ENCODE measurements around the gene MAPT. TPM values are rescaled to one million over a fixed set of nuclear protein-coding genes. Genes with fewer than 3 reads are reported as not detected.

Gene MAPT
- total and polyA plus RNA-seq, 2 of the 13 experiments (the other 11 are each of a cell fraction or from before 2014, with no cell fraction given): 2.1 to 2.8 TPM

DNA sequence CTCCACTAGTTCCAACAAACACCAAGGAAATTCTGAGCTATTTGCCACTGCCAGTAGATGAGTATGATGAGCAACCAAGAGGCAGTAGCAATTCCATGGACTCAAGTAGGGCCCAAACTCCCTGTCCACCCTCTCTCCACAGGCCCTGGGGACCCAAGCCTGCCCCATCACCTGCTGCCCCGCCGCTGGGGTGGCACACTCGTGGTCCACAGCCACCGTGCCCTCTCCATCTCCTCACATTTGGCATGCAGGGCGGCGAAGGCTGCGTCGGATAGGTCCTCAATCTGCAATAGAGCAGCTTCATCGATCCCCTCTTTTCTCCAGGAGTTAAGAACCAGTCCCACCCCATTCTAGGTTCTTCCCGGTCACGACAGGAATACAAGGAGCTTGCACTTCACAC, 138.6 kb downstream of the MAPT start (continued):
- TF ChIP-seq SNAPC4 (CRISPR knock-in tag; IDR thresholded peaks at IDR 0.05) (no peak), RBM22 (optimal IDR thresholded peaks at IDR 0.05; ENCODE audit: low read length) (peak; percentile 17), JUN (CRISPR knock-in tag; IDR thresholded peaks at IDR 0.05) (no peak), NR3C1 (CRISPR knock-in tag; IDR thresholded peaks at IDR 0.05) (no peak), ZSCAN9 (CRISPR knock-in tag; IDR thresholded peaks at IDR 0.05; ENCODE audit: borderline replicate concordance) (no peak), IKZF1 (IDR thresholded peaks at IDR 0.05) (no peak), ATF6 (CRISPR knock-in tag; conservative IDR thresholded peaks at IDR 0.05) (no peak), AGO2 (optimal IDR thresholded peaks at IDR 0.05; ENCODE audit: low read depth, low read length) (peak; percentile 24), JUNB (CRISPR knock-in tag; IDR thresholded peaks at IDR 0.05; ENCODE audit: borderline replicate concordance) (no peak)
- TF ChIP-seq, protein P1, sequence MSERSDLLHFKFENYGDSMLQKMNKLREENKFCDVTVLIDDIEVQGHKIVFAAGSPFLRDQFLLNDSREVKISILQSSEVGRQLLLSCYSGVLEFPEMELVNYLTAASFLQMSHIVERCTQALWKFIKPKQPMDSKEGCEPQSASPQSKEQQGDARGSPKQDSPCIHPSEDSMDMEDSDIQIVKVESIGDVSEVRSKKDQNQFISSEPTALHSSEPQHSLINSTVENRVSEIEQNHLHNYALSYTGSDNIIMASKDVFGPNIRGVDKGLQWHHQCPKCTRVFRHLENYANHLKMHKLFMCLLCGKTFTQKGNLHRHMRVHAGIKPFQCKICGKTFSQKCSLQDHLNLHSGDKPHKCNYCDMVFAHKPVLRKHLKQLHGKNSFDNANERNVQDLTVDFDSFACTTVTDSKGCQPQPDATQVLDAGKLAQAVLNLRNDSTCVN (CRISPR knock-in tag; IDR thresholded peaks at IDR 0.05; ENCODE audit: borderline replicate concordance): no peak
- TF ChIP-seq, protein P2, sequence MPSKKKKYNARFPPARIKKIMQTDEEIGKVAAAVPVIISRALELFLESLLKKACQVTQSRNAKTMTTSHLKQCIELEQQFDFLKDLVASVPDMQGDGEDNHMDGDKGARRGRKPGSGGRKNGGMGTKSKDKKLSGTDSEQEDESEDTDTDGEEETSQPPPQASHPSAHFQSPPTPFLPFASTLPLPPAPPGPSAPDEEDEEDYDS (CRISPR knock-in tag; IDR thresholded peaks at IDR 0.05): no peak

Data from HepG2 (cell line).